ENCODE results near the gene ANKAR. TPM values are rescaled to one million over a fixed set of nuclear protein-coding genes. Genes with fewer than 3 reads are reported as not detected.

ANKAR gene
- total and polyA plus RNA-seq, 2 of the 8 experiments (the other 6 are each of a cell fraction or from before 2014, with no cell fraction given), result 0.56 to 1.7 TPM

DNA sequence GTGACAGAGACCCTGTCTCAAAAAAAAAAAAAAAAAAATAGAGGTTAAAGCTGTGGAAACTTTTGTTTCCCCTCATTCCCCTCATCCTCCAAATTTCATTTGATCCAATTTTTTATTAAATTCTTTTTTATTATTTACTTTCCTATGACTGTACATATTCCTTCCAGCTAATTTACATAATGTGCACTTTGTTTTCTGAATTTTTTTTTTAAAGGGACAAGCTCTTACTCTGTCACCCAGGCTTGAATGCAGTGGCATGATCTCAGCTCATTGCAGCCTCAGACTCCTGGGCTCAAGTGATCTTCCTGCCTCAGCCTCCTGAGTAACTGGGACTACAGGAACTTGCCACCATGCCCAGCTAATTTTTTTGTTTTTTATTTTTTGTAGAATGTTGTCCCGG, 10.3 kb downstream of the ANKAR start:
- POLR2A ChIA-PET (ENCODE audit: partially characterized antibody), result interaction anchor here (0.6 kb wide), 1 partner anchor 41 kb away, joined by 3 read pairs; no protein-coding TSS in a partner anchor
- Histone ChIP-seq H3K56ac (replicated peaks; ENCODE audit: insufficient read length, low read depth, low read length) (no peak overlapping the region), H3K27ac (ENCODE audit: low read depth, low read length) (no peak overlapping the region), H3K36me3 (ENCODE audit: control insufficient read depth in 2 of 4, insufficient read depth in 4 of 4, low read length in 3 of 4) (peaks cover 0 to 2% (median 0%) of the 10 kb centered on the region in 4 experiments; a peak in 1 of 8 replicates), H2BK15ac (ENCODE audit: low read length) (no peak overlapping the region), H3K4me3 (ENCODE audit: extremely low read depth in 1 of 4, insufficient read depth in 2 of 4, low read depth in 3 of 4, low read length in 4 of 4) (no peak overlapping the region), H3K9ac (replicated peaks in 1 of 4; ENCODE audit: extremely low read depth in 1 of 4, low read depth in 3 of 4, low read length in 3 of 4) (no peak overlapping the region), H3K4ac (replicated peaks; ENCODE audit: insufficient read length, low read depth, low read length) (no peak overlapping the region), H3K79me1 (ENCODE audit: low read depth, low read length) (no peaks in the 10 kb centered on the region), H3K79me2 (ENCODE audit: control insufficient read depth in 1 of 2, insufficient read depth in 2 of 2, low read length in 2 of 2) (no peaks in the 10 kb centered on the region), H2BK5ac (ENCODE audit: low read depth, low read length) (no peak overlapping the region), H4K8ac (ENCODE audit: extremely low read depth, insufficient read depth, low read length) (no peak overlapping the region), H3K9me3 (ENCODE audit: insufficient read depth in 2 of 2, low read depth in 1 of 2, low read length in 1 of 2) (no peaks in the 10 kb centered on the region), H2AFZ (ENCODE audit: low read length) (no peak overlapping the region), H3K4me1 (replicated peaks in 1 of 4; ENCODE audit: control insufficient read depth in 3 of 4, insufficient read depth in 4 of 4, low read length in 3 of 4) (0 out of 7 replicates have a peak, but pooled peaks cover 0 to 3% (median 0%) of the 10 kb centered on the region in 4 experiments), H2BK120ac (replicated peaks; ENCODE audit: low read depth, low read length) (no peak overlapping the region), H3K14ac (ENCODE audit: insufficient read length) (no peak overlapping the region), H2BK20ac (ENCODE audit: low read length) (no peak overlapping the region), H3K4me2 (ENCODE audit: insufficient read depth in 1 of 2, low read depth in 2 of 2, low read length in 2 of 2) (no peak overlapping the region), H4K20me1 (replicated peaks in 1 of 2; ENCODE audit: control insufficient read depth in 1 of 2, insufficient read depth in 2 of 2, low read length in 2 of 2) (no peaks in the 10 kb centered on the region), H4K91ac (replicated peaks; ENCODE audit: insufficient read length, low read length) (no peak overlapping the region), H3K27me3 (replicated peaks in 1 of 4; ENCODE audit: control insufficient read depth in 3 of 4, extremely low read depth in 1 of 4, insufficient read depth in 3 of 4, low read length in 3 of 4) (no peaks in the 10 kb centered on the region), H3K18ac (ENCODE audit: extremely low read depth, low read length) (no peak overlapping the region), H4K5ac (ENCODE audit: insufficient read length, low read depth, low read length) (no peak overlapping the region), H2AK5ac (ENCODE audit: low read depth, low read length) (no peak overlapping the region), H3K23ac (ENCODE audit: insufficient read length) (no peak overlapping the region), H2BK12ac (ENCODE audit: low read depth, low read length) (no peak overlapping the region), H3K23me2 (ENCODE audit: low read depth, low read length) (no peaks in the 10 kb centered on the region)
- CTCF ChIA-PET (ENCODE audit: partially characterized antibody), result interaction anchor here (0.6 to 3.3 kb wide), 10 partner anchors 10 to 318 kb away, joined by 3 to 16 read pairs (median 5); partner anchors contain the start of genes ANKAR and ASNSD1
- FAIRE-seq (no peak), DNase-seq (ENCODE audit: low read depth in 1 of 2, low spot score in 2 of 2) (no peak)
- 100% methylated on average over 1 of the region's 1 CpG; no CpG with 5 or more reads in 1 of the 2 experiments for WGBS, 2 experiments (ENCODE audit: extremely low coverage in 1 of 2, insufficient coverage in 1 of 2, insufficient read length in 1 of 2, insufficient replicate concordance in 2 of 2, low coverage in 1 of 2, low lambda C conversion rate in 2 of 2, missing lambda C conversion rate in 1 of 2)
- TF ChIP-seq EZH2 (IDR thresholded peaks at IDR 0.05; ENCODE audit: low read depth, low read length, severe bottlenecking), result no peak
- TF ChIP-seq CTBP2 (IDR thresholded peaks at IDR 0.05; ENCODE audit: borderline replicate concordance, insufficient read depth, insufficient read length, low read length), result no peak
- TF ChIP-seq, protein P1, sequence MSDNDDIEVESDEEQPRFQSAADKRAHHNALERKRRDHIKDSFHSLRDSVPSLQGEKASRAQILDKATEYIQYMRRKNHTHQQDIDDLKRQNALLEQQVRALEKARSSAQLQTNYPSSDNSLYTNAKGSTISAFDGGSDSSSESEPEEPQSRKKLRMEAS (IDR thresholded peaks at IDR 0.05), result no peak
- no peak for TF ChIP-seq RXRA (IDR thresholded peaks at IDR 0.05; ENCODE audit: insufficient read depth, low read depth, low read length)
- TF ChIP-seq CREB1 (IDR thresholded peaks at IDR 0.05), result no peak
- no peak for TF ChIP-seq GABPA (IDR thresholded peaks at IDR 0.05; ENCODE audit: borderline replicate concordance, insufficient read depth, low read length)
- no peak for TF ChIP-seq CEBPB (IDR thresholded peaks at IDR 0.05; ENCODE audit: low read depth, low read length)
- no peak for TF ChIP-seq JUND (IDR thresholded peaks at IDR 0.05; ENCODE audit: low read length)
- no peak for TF ChIP-seq BRCA1 (IDR thresholded peaks at IDR 0.05; ENCODE audit: low read depth, low read length)
